GM19467 (cell line): ENCODE results near the gene FBXO31.

ENCODE experiments used
- ATAC-seq: cut with Tn5 transposase; IDR thresholded peaks from one replicate; pipeline ENCODE4 v1.9.1; 2021; ENCODE audit warnings: mild to moderate bottlenecking, moderate library complexity; ENCODE audit not compliant: unreplicated experiment

Gene FBXO31

DNA sequence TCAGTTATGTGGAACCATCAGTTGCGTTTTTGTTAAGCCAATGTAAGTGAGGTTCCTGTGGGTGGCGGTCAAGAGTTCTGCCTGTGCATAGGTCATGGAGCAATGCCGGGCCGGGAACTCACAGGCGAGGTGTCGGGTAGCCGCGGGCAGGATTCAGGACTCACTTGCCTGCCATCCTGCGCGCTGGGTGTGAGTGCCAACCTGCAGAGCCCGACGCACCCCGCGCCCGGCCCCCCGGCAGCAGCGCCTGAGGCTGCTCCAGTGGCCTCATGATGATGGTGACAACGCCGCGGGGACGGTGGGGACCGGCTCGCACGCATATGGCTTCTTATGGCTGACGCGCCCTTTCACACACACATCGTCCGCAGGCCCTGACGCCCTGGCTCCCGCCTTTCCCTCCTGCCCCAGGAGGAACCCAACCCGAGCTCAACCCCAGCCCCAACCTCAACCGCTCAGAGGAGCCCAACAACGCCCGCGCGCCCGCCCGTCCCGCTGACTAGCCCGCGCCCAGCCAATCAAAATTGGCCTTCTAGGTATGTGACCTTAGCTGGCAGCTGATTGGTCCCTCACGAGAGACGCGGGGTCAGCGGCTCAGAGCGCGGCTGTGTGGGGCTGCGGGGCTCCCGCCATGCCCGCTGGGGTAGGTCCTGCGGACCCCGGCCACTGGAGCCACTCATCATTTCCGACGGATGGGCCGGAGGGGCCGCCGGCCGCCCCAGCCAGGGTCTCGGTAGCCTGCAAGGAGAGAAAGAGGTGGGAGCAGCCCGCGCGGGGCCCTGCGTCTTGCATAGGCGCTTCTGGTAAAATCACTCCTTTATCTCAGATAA lies 66.4 kb downstream of the FBXO31 start, which contains the start of gene C16orf95:
Gene C16orf95, minus strand, starts transcription at position 470 of the 827 bp plus-strand sequence. Its CDS starts 150 bp downstream, at position 320.
- peak; percentile 96 for ATAC-seq

DNA sequence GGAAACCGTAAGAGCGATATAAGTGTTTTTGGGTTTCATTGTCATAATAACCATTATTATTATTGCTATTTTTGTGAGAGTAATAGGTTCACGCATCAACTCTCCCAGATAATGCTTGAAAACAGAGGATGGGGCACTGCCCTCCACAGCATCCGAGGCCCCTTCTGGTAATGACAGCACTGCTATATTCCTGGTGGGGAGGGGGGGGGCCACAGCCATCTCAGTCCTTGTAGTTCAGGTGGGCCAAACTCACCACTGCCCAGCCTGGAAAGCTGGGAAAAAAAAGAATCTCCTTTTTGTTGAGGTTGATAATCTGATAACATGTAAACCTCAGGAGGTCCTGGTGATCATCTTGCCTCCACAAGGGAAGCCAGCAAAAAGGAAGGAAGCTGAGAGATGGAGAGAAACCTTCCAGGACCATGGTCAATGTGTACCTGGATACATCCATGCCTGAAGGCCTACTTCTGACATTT lies 67.1 kb downstream of the FBXO31 start:
- ATAC-seq: no peak

DNA sequence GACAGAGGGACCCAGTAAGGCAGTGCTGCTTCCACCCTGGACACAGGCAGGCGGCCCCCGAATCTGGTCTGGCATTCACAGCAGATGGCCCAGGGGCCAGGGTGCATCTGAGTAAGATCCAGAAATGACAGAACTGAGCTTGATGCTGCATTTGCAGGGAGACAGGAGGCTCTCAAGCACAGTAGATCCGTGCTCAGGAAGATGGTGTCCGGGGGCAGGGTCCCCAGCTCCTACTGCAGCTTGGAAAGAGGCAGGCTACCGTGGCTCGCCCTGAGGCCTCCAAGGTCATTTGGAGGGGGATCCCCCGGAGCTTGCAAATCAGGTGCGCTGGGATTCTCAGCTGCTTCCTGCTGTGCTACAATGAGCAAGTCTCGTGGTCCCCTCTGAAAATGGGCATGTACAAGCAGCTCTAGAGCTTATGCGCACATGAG lies 68.6 kb downstream of the FBXO31 start:
- no peak for ATAC-seq

DNA sequence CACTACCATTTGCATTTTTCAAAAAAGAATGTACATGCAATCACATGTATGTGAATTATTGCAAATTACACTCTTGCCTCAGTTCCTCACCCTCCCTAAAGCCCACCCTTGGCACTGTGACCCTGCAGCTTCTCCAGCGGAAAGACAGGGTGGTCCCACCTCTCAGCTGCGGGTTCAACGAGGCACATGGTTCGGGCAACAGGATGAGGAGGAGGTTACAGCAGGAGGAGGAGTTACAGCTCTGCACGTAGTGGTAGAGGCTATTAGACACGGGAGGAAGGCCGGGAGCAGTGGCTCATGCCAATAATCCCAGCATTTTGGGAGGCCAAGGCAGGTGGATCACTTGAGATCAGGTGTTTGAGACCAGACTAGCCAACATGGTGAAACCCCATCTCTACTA lies 71.6 kb downstream of the FBXO31 start:
- no peak for ATAC-seq

DNA sequence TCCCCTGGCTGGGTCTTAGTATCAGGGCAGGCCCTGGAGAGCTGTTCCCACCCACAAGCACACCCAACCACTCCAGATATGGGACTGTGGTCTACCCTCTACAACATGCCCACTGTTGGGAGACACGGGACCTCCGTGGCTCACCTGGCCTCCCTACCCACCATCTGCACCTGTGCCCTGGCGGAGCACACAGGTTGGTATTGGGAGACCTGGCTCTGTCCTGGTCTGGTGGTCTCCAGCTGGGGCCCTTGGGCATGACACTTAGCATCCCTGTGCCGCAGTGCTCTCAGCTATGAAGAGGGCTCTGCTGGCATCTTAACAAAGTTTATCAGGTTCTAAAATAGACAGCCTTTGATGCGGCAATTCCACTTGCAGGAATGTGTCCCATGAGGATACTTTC lies 72.2 kb downstream of the FBXO31 start:
- no peak for ATAC-seq

DNA sequence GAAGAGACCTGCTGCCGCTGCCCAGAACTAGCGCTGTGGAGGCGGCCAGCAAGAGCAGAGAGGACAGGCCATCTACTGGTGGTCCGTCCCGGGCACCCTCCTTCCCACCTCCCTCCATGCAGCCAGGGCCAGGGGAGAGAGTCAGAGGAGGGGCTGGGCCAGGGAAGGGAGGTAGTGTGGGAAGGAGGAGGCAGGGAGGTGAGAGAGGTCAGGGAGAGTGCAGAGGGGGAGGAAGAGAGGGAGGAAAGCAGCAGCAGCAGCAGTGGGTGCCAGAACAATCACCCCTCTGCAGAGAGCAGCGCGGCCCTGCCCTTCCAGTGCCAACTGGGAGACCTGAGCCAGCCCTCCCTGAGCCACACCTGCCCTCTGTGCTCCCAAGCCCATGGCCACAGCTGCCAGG lies 73.0 kb downstream of the FBXO31 start:
- no peak for ATAC-seq

DNA sequence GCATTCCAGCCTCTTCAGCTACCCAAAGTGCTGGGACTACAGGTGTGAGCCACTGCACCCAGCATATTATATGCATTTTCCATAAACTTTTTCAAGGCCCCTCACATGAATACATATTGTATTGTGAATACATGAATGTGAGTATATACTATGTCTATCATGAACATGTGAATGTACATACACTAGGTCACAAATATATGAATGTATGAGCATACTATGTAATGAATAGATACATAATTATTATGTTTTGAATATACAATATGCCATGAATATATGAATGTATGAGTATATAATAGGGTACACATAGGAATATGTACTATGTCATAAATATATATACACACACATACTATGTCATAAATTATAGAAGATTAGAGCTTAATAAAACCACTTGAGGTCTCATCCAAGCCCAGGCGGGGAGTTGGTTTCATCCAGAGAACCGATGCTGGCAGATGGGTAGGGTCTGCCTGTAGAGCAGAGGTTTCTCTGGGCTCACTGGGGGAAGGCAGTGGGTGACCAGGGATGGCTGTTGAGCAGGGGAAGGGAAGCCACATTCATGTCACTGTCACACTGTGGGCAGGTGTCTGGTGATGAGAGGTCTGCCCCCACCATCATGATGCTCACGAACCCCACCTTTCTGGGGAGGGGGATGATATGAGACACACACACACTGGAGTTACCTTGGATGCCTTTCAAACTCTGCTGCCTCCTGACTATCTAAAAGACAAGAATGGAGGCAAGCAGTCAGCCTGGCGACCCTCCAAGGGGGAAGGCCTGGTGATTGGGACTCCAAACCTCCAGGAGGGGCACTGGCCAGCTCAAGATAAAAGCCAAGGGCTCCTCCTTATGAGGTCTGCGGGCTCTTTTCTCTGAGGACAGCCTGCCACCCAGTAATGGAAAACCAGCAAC lies 73.7 kb downstream of the FBXO31 start:
- no peak for ATAC-seq

DNA sequence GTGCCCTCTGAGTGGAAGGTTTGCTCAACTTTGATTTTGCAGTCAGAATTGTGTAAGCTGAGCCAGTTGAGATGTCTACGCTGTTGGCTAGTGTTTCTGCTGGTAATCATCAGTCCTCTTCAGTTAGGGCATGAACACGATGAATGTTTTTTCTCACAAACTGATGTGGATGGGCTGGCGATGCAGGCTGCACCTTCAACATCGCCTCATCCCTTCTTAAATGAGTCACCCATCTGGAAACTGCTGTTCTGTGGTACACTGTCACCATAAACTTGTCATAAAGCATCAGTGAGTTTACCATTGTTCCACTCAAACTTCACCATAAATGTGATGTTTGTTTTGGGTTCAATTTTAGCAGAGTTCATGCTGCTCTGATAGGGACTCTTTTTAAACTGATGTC lies 74.8 kb downstream of the FBXO31 start:
- ATAC-seq: no peak

DNA sequence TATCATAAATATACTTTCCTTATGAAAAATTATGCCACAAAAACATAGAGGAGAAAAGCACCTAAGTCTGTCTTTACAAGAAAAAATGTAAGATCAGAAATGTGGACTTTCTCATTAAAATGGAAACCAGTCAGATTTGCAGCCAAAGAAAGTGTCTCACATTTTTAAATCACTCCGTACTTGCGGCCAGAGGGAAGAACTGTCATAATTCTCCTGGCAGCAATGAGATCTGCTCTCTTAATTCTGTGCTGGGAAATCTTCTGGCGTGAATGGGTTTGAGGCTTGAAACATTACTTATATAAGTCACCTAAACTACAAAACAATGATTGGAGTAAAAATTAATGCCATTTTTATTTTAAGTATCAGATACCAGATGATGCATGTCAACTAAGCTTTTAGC lies 77.1 kb downstream of the FBXO31 start:
- no peak for ATAC-seq

DNA sequence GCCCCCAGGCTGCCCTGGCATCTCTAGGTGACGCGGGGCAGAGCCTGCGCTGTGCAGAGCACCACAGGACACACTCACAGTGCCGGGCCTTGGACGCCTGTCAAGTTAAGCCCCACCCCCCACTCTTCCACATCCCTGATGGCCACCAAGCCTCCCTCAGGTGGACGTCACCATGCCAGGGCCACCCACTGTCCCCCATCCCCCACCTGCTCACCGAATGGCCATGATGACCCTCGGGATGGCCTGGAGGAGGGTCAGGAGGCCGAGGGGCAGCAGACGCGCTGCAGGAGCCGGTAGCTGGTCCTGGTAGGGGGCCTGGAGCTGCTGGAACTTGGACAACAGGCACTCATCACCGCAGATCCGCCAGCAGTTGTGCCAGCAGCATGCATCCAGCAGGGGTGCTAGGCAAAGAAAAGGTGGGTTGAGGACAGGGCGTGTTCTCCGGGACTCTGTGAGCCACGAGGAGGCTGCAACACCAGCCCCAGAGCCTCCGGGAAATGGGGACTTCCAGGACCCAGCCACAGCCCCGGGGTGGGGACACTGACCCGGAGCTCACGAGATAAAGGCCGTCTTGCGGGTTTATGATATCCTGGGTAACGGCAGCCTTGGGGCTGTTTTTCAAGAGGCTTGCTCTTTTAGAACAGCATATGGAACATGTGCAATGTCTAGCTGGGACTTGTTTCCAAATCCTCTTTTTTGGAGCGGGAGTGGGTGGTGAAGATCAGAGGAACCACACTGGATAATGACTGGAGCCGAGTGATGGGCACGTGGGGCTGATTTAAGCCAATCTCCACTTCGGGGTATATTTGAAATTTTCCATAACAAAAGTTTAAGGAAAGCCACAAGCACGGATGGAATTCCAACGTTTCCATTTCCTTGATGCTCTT lies 77.8 kb downstream of the FBXO31 start:
- ATAC-seq: no peak

DNA sequence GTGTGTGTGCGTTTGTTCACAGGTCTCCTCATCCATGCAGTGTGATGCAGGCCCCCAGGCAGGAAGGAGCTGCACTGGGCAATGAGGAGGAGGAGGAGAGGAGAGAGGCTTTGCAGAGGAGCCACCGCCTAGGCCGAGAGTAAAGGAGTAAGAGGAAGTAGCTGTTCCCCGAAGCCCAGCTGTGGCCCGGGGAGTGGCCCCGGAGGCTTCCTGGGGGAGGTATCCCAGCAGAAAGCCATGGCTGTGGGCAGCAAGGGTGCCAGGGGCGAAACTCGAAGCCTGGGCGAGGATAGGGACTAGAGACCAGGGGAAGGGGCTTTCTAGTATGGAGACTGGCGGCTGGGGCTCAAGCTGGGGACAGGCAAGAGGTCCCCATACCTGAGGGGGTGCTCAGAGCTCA lies 78.6 kb downstream of the FBXO31 start:
- ATAC-seq: no peak

DNA sequence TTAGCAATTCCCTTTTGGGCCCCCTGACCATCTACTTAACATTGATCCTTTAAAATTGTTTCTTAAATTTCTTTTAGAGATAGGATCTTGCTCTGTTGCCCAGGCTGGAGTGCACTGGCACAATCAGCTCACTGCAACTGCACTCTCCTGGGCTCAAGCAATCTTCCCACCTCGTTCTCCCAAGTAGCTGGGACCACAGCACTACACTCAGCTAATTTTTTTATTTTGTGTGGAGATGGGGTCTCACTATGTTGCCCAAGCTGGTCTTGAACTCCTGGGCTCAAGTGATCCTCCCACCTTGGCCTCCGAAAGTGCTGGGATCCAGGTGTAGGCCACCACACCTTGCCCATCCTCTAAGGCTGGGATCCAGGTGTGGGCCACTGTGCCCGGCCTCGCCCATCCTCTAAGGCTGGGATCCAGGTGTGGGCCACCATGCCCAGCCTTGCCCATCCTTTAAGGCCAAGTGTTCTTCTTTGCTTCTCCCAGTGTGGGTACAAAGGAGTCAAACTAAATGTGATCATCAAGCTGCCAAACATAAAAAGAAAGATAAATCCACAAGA lies 79.5 kb downstream of the FBXO31 start:
- ATAC-seq: no peak

DNA sequence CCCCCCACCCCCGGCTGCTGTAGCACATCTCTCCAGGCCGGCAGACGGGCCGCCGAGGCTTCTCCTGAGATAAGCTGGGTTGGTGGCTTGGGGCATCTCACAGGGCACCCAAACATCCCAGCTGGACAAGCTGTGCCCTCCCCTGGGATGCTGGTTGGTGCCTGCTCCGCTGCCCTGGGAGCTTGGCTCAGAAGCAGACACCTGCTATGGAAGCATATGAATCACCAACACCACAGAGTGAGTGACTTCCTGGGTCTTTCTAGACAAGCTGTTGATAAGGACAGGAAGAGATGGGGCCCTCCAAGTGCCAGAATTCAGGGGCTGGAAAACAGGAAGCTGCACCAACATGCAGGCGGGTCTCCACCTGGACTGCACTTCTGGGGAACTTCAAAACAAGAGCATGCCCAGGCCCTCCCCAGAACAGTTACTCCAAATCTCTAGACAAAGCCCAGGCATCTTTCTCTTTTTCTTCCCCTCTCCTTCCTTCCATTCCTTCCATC lies 80.1 kb downstream of the FBXO31 start:
- no peak for ATAC-seq

DNA sequence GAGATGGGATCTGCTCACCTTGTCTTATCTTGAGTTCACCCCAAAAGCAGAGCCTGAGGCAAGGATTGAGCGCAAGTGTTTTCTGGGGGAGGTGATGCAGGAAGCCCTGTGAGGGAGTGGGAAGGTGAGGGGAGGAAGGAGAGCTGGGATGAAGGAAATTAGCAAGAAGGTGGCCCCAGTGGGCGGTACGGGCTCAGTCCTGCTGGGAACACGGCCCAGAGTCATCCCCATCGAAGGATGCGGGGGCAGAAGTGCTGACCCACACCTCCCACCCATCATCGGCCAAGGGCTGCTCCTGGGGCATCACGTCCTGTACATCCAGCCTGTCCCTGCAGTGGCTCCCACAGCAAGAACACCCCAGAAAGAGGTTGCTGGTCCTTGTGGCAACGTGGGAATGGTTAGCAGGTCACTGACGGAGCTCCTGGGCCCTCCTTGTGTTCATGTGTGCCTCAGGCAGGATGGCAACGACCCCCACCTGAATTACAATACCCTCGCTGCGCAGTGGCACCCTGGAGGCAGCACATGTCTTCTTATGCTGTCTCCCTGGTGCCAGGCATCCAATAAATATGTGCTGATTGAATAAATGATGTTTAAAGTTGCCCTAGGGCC lies 84.6 kb downstream of the FBXO31 start:
- no peak for ATAC-seq

DNA sequence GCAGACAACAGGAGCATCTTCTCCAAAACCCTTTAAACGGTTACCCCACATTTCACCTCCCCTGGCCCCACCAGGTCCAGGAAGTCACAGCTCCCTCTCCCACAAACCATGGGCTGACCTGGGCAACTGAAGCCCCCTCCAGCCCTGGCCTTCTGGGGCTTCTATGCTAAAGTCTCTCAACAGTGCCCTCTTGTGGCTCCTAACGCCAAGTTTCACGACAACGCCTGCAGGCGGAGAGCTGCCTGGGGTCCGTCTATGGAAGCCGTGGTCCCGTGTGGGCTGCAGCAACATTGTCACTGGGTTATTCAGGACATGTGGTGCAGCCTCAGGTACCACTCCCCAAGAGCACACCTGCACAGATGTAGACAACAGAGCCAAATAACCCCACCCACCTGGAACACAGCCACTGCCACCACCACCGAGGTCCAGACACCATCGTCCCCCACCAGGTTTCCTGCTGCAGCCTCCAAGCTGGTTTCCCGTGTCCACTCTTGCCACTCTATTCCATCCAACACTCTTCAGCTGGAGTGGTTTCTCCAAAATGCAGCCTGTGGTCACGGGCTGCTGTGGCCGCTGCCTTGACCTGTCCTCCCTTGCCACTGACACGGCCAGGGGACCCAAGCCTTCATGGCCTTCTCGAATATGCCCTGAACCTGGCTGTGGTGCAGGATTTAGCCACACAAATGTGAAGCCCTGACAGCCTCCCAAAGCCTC lies 85.5 kb downstream of the FBXO31 start:
- ATAC-seq: no peak

DNA sequence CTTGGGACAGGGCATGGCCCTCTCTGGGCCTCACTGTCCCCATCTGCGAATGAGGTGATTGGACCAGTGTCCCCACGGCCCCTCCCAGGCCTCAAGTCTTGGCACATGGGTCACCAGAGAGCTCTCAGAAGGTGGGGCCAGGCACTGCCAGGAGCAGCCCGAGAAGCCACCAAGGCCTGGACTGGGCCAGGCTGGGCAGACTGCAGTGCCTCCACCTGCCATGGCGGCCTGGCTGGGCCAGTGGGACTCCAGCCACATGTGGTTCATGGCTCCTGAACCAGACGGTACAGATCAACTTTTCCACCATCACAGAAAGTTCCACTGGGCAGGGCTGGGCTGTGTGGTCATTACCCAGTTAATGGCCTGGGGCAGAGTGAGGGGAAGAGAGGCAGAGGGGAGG lies 86.2 kb downstream of the FBXO31 start:
- no peak for ATAC-seq

DNA sequence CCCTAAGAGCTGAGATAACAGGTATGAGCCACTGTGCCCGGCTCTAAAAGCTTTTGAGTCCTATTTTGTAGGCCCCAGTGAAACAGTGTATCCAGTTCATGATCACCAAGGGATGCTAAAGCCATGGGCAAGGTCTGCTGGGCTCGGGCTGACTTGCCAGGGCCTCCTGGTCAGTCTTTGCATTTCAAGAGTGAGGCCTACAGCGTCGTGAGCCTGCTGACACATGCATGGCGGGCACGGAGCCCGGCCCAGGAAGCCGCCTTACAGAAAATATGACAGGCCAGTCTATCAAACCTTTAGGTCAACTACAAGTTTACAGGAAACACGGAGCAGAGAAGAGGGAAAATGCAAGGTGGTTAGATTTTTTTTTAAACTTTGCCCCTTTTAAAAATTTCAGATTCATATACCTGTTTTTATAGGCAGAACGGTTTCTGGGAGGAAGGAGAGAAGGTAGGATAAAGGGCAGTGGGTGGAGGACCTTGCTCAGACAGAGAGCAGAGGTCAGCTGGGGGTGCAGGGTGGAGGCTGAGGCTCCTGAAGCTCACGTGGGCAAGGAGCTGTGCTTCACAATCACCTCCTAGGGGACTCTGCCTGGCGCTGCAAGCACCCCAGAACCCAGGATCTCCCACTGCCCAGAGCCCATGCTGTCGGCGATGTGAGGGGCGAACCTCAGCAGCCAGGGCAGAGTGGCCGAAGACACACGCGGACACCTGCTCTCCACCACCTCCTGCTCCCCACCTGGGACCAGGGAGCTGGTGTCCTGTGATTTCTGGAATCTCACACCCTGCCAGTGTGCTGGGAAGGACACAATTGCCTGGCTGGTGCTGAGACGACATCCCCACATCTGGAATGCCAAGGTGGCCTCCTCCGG lies 87.7 kb downstream of the FBXO31 start:
- ATAC-seq: no peak

DNA sequence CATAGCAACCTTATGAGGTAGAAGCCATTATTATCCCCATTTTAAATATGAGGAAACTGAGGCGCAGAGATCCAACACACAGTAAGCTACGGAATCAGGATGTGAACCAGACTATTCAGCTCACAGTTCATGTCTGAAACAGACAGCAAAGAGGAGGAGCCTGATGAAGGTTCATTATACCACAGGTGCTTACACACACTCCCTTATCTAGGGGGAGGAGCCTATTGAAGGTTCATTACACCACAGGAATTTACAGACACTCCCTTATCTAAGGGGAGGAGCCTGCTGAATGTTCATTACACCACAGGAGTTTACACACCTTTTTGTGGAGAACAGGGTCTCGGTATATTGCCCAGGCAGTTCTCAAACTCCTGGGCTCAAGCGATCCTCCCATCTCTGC lies 88.3 kb downstream of the FBXO31 start:
- no peak for ATAC-seq
